Kidney glomerular epithelial cell (primary cell): Measurements from ENCODE around the gene GLDN.
A peak's percentile ranks its signal among the peaks of the same experiment; 100 is the strongest.
"Not testable (repeated sequence)": the region's sequence is repeated elsewhere in the genome, so short reads cannot be mapped to it uniquely, and the experiment has no call there.

Source experiments
- DNase-seq: peaks from one replicate; lab custom pipeline; 2025; lab: John Stamatoyannopoulos, UW

Gene GLDN

GRCh38 chr15:51387699-51388041, 46.2 kb downstream of the GLDN start:
- DNase-seq: no peak

GRCh38 chr15:51388726-51389125, 47.3 kb downstream of the GLDN start:
- DNase-seq: no peak

- DNase-seq: no peak
Measured at GRCh38 chr15:51390241-51390965, 48.9 kb downstream of the GLDN start.

- DNase-seq: no peak
Measured at GRCh38 chr15:51390966-51391422, 49.5 kb downstream of the GLDN start.

GRCh38 chr15:51396921-51397320, 55.5 kb downstream of the GLDN start:
- no peak for DNase-seq

- DNase-seq: no peak
Measured at GRCh38 chr15:51398626-51399025, 57.2 kb downstream of the GLDN start.

GRCh38 chr15:51401051-51401780, 59.8 kb downstream of the GLDN start:
- DNase-seq: no peak

- DNase-seq: no peak
Measured at GRCh38 chr15:51401872-51402517, 60.5 kb downstream of the GLDN start.

GRCh38 chr15:51403072-51403878, 61.8 kb downstream of the GLDN start:
- DNase-seq: peak; percentile 26

- no peak for DNase-seq
Measured at GRCh38 chr15:51403946-51404695, 62.7 kb downstream of the GLDN start.

GRCh38 chr15:51405693-51406523, 64.5 kb downstream of the GLDN start:
- DNase-seq: no peak

GRCh38 chr15:51414256-51414860, 72.9 kb downstream of the GLDN start:
- DNase-seq: no peak

GRCh38 chr15:51416129-51416528, 74.7 kb downstream of the GLDN start:
- DNase-seq: no peak

- not testable (repeated sequence) for DNase-seq
Measured at GRCh38 chr15:51423040-51423439, 81.6 kb downstream of the GLDN start.

- DNase-seq: peak; percentile 10
Measured at GRCh38 chr15:51424780-51425179, 83.3 kb downstream of the GLDN start.

GRCh38 chr15:51425517-51426040, 84.1 kb downstream of the GLDN start:
- DNase-seq: no peak

GRCh38 chr15:51438526-51438925, 97.1 kb downstream of the GLDN start:
- no peak for DNase-seq

GRCh38 chr15:51443282-51443914, 101.9 kb downstream of the GLDN start:
- no peak for DNase-seq

- DNase-seq: no peak
Measured at GRCh38 chr15:51444112-51444511, 102.7 kb downstream of the GLDN start.
